ENCODE data around the gene CRYBG2. TPM values are rescaled to one million over a fixed set of nuclear protein-coding genes. Genes with fewer than 3 reads are reported as not detected.
A peak's percentile ranks its signal among the peaks of the same experiment; 100 is the strongest.
"Not testable (repeated sequence)": the region's sequence is repeated elsewhere in the genome, so short reads cannot be mapped to it uniquely, and the experiment has no call there.

Gene CRYBG2
- polyA plus RNA-seq, 3 donors = 0.46 to 1.0 (median 0.80) TPM

GRCh38 chr1:26350701-26351589 lies 3.0 kb downstream of the CRYBG2 start:
- DNase-seq (ENCODE audit: low read depth in 3 of 3, low spot score in 2 of 3) = no peak

DNA sequence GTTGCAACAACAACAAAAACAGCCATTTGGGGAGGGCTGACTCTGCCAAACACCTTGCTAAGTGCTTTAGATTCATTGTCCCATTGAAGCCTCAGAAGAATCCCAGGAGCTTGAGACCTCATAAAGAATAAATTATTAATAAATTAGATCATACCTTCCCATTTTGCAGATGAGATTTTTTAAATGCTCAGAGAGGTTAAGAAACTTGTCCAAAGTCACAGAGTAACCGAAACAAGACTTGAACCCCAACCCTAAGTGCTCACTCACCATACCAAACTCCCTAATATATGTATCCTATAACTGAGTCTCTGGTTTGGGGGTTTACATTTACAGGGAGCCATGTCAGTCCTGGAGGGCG lies 3.6 kb downstream of the CRYBG2 start:
- DNase-seq (ENCODE audit: low read depth in 3 of 3, low spot score in 2 of 3) = no peak

DNA sequence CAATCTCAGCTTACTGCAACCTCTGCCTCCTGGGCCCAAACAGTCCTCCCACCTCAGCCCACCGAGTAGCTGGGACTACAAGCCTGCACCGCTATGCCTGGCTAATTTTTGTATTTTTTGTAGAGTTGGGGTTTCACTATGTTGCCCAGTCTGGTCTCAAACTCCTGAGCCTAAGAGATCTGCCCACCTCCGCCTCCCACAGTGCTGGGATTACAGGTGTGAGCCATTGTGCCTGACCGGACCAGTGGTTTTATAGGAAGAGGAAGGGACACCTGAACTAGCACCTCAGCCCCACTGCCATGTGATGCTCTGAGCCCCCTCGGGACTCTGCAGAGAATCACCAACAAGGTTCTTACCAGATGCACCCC lies 4.1 kb downstream of the CRYBG2 start:
- no peak for DNase-seq (ENCODE audit: low read depth in 3 of 3, low spot score in 2 of 3)

DNA sequence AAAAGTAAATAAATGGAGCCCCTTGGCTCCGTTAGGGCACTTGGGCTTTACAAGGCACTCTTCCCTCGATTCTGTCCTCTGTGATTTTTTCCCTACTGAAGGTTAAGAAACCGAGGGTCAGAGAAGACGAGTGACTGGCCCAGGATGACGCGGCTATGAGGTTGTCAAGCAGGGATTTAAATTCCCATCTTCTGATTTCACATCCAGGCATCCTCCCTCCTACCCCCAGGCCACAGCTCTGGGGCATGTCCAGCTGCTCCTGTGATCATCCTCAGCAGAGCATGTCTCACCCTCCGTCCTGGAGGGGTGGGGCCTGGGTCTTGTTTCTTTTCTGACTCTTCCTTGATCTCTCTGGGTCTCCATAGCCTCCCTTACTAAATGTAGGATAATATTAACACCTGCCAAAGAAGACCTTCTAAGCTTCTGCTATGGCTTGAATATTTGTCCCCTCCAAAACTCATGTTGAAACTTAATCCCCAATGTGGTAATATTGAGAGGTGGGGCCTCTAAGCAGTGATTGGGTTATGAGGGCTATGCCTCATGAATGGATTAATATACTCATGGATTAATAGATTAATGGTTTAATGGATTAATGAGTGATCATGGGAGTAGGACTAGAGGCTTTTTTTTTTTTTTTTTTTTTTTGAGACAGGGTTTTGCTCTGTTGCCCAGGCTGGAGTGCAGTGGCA lies 4.6 kb downstream of the CRYBG2 start:
- no peak for DNase-seq (ENCODE audit: low read depth in 3 of 3, low spot score in 2 of 3)

DNA sequence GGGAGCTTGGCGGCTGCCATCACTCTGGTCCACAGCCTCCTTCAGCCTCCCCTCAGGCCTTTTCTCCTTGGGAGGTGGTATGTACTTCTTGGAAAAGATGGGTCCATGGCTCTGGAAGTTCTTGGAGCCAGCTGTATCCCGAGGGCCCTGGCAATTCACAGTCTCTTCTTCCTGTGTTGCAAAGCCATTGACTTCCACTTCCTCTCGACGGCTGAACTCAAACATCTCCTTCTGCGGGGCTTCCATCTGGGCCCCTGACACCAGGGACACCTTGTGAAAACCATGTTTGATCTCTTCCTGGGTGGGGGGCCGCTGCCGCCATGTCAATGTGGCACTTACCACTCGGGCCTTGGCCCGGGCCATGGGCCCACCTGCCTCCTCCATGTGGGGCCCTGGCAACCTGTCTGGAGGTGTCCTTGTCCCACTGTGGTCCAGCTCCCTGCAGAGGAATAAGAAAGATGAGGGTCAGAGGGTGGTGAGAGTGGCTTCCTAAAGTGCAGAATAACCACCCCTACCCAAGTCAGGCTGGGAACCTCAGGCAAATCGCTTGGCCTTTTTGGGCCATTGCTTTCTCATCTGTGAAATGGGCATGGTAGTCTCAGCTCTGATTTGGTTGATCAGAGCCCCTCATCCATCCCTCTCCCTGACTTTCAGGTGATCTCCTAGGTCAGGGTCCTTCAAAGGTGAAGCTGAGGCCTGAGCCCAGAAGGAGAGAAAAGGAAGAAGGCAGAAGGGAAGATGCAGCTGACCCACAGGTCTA lies 7.5 kb downstream of the CRYBG2 start:
- DNase-seq (ENCODE audit: low read depth in 3 of 3, low spot score in 2 of 3) = no peak

GRCh38 chr1:26345718-26346117 lies 8.2 kb downstream of the CRYBG2 start:
- DNase-seq (ENCODE audit: low read depth in 3 of 3, low spot score in 2 of 3) = no peak

GRCh38 chr1:26344147-26344920 lies 9.6 kb downstream of the CRYBG2 start:
- no peak for DNase-seq (ENCODE audit: low read depth in 3 of 3, low spot score in 2 of 3)

GRCh38 chr1:26340047-26340481 lies 13.9 kb downstream of the CRYBG2 start:
- no peak for DNase-seq (ENCODE audit: low read depth in 3 of 3, low spot score in 2 of 3)

DNA sequence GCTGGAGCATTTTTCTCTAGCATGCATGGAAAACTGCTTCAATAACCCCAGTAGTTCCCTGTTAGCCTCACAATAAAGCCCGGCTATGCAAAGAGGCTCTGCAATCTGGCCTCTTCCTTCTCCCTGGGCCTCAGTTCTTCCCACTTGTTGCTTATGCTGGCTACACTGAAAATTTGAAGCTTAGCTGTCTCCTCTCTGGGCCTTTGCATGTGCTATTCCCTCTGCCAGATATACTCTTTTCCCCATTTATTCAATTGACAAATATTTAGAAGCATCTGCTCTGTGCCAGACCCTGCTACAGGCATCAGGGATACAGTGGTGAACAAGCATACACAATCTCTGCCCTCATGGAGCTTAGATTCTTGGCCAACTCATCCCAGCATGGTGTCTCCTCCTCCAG lies 15.3 kb downstream of the CRYBG2 start:
- no peak for DNase-seq (ENCODE audit: low read depth in 3 of 3, low spot score in 2 of 3)

GRCh38 chr1:26337625-26338024 lies 16.3 kb downstream of the CRYBG2 start:
- DNase-seq (ENCODE audit: low read depth in 3 of 3, low spot score in 2 of 3) = no peak

GRCh38 chr1:26337206-26337535 lies 16.8 kb downstream of the CRYBG2 start:
- no peak for DNase-seq (ENCODE audit: low read depth in 3 of 3, low spot score in 2 of 3)

- peak; percentile 18 to 48 (median 38) for DNase-seq (ENCODE audit: low read depth in 3 of 3, low spot score in 2 of 3)
These were observed 17.3 kb downstream of the CRYBG2 start for GRCh38 chr1:26336477-26337205.

- DNase-seq (ENCODE audit: low read depth in 3 of 3, low spot score in 2 of 3) = no peak
These were observed 18.0 kb downstream of the CRYBG2 start for GRCh38 chr1:26335774-26336476.

GRCh38 chr1:26333312-26333711 lies 20.6 kb downstream of the CRYBG2 start:
- not testable (repeated sequence) for DNase-seq (ENCODE audit: low read depth in 3 of 3, low spot score in 2 of 3)

- DNase-seq (ENCODE audit: low read depth in 3 of 3, low spot score in 2 of 3) = no peak
These were observed 23.7 kb downstream of the CRYBG2 start for GRCh38 chr1:26330276-26330675.

DNA sequence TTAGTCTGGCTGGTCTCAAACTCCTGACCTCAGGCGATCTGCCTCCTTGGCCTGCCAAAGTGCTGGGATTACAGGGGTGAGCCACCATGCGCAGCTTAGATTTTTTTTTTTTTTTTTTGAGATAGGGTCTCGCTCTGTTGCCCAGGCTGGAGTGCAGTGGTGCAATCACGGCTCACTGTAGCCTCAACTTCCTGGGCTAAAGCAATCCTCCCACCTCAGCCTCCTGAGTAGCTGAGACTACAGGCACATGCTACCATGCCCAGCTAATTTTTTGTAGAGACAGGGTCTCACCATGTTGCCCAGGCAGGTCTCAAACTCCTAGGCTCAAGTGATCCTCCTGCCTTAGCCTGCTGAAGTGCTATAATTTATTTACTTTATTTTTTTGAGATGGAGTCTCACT lies 24.6 kb downstream of the CRYBG2 start:
- DNase-seq (ENCODE audit: low read depth in 3 of 3, low spot score in 2 of 3) = not testable (repeated sequence)

DNA sequence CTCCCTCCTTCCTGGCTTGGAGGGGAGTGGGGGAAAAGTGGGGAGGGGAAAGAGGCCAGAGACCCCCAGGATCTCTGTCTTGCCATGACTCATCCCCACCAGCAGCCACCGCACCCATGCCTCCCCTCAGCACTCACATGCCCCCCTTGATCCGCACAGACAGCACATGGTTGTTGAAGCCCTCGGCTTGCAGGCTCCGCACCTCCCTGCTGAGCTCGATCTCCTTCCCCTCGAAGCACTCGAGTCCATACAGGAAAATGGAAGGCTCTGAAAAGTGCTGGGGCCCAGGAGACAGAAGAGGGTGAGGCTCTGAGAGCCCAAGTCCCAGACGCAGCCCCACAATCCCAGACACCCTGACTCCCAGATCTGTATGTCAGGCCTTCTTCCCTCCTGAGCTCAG lies 25.3 kb downstream of the CRYBG2 start:
- DNase-seq (ENCODE audit: low read depth in 3 of 3, low spot score in 2 of 3) = no peak

- no peak for DNase-seq (ENCODE audit: low read depth in 3 of 3, low spot score in 2 of 3)
These were observed 26.0 kb downstream of the CRYBG2 start for GRCh38 chr1:26327956-26328362.

DNA sequence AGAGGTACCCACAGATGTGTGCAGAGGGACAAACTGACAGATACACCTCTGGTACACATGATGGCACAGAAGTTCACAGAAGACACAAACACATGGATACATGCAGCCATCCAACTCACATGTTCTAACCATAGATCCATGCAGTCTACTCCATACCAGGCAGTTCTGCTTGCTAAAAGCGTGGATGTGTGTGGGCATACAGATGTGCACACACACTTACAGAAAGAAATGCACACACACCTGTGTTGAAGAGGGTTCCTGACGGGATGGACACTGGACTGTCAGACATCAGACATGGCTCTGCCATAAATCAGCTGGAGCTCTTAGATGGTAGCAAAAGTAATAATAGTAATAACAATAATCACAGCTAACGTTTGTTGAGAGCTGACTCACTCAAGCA lies 29.4 kb downstream of the CRYBG2 start:
- DNase-seq (ENCODE audit: low read depth in 3 of 3, low spot score in 2 of 3) = no peak
